Smooth muscle cell (in vitro differentiated cells): ENCODE measurements around the gene POLR2E. TPM values are rescaled to one million over a fixed set of nuclear protein-coding genes. Genes with fewer than 3 reads are reported as not detected.

Source experiments
- DNase-seq: peaks from one replicate; lab custom pipeline; 2025; ENCODE audit not compliant: unreplicated experiment; lab: John Stamatoyannopoulos, UW
- H2AFZ ChIP-seq: fragments of 200-600 bp; sonication (generic); 2 replicates; pipeline ENCODE4 v1.6.0; 2016; ENCODE audit warnings: antibody characterized with exemption, low read depth, mild to moderate bottlenecking
- H3F3A ChIP-seq: fragments of 200-600 bp; sonication (generic); 2 replicates; pipeline ENCODE4 v1.6.0; 2017; ENCODE audit warnings: antibody characterized with exemption, low read depth
- H3K27ac ChIP-seq: fragments of 200-600 bp; sonication (generic); 2 replicates; pipeline ENCODE4 v1.5.1; 2016; ENCODE audit warnings: low read depth, mild to moderate bottlenecking
- H3K27me3 ChIP-seq: fragments of 200-600 bp; sonication (generic); 2 replicates; pipeline ENCODE4 v1.6.1; 2016; ENCODE audit warnings: low read depth, mild to moderate bottlenecking
- H3K36me3 ChIP-seq: fragments of 200-600 bp; sonication (generic); 2 replicates; pipeline ENCODE4 v1.5.1; 2016; ENCODE audit warnings: low read depth
- H3K4me1 ChIP-seq: fragments of 200-600 bp; sonication (generic); 2 replicates; pipeline ENCODE4 v1.5.1; 2016; ENCODE audit warnings: low read depth
- H3K4me2 ChIP-seq: fragments of 200-600 bp; sonication (generic); 2 replicates; pipeline ENCODE4 v1.6.0; 2016; ENCODE audit warnings: mild to moderate bottlenecking
- H3K4me3 ChIP-seq: fragments of 200-600 bp; sonication (generic); 2 replicates; pipeline ENCODE4 v1.5.1; 2016; ENCODE audit warnings: mild to moderate bottlenecking
- H3K79me2 ChIP-seq: fragments of 200-600 bp; sonication (generic); 2 replicates; pipeline ENCODE4 v1.6.0; 2016; ENCODE audit warnings: low read depth, mild to moderate bottlenecking
- H3K9ac ChIP-seq: fragments of 200-600 bp; sonication (generic); 2 replicates; pipeline ENCODE4 v1.6.0; 2016; ENCODE audit warnings: low read depth
- H3K9me3 ChIP-seq: fragments of 200-600 bp; sonication (generic); replicated peaks from 2 replicates; pipeline ENCODE4 v1.5.1; 2016; ENCODE audit warnings: low read depth
- H4K20me1 ChIP-seq: fragments of 200-600 bp; sonication (generic); 2 replicates; pipeline ENCODE4 v1.6.0; 2016; ENCODE audit warnings: low read depth
- WGBS: methylation state at CpG from one replicate; pipeline ENCODE4 v1.1.7; 2016; ENCODE audit warnings: low lambda C conversion rate; 5-methylcytosine and 5-hydroxymethylcytosine counted together
- polyA plus RNA-seq: library from polyadenylated mRNA; unstranded; fragments of >200 nt; fragmentation: Nextera tagmentation; extraction: Ambion mirVana; gene quantifications from 2 replicates; pipeline ENCODE4 v1.2.1, GENCODE V29; 2016
- total RNA-seq: library from RNA; depleted of rRNA; stranded (reverse); fragments of >200 nt; gene quantifications from 2 replicates; pipeline ENCODE4 v1.2.3, GENCODE V29; 2014
- TF ChIP-seq, protein P1 (sequence below): fragments of 200-600 bp; sonication (generic); IDR thresholded peaks from 2 replicates; pipeline ENCODE4 v1.5.1; 2017; ENCODE audit warnings: borderline replicate concordance, mild to moderate bottlenecking, antibody characterized with exemption; ENCODE audit not compliant: insufficient read depth, poor library complexity, severe bottlenecking

POLR2E gene
- total and polyA plus RNA-seq, 2 experiments from 2014 or later = 114 to 235 TPM

DNA sequence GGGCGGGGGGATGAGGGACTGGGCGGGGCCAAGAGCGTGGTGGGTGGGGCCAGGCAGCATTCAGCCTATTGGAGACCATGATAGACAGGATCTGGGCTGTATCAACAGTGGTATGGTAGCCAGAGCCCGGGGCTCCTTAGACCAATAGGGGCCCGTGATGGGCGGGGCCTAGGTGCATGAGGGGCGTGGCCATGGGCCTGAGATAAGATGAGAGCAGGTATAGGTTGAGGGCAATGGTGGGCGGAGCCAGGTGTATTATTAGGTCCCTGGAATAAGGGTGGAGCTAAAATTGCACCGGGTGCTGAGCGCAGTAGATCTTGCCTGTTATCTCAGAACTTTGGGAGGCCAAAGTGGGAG lies 50.0 kb downstream of the POLR2E start:
- Histone ChIP-seq H3K27me3 (no peaks in the 10 kb centered on the region), H2AFZ (no peak overlapping the region), H3K79me2 (no peaks in the 10 kb centered on the region), H4K20me1 (no peaks in the 10 kb centered on the region), H3K36me3 (no peaks in the 10 kb centered on the region), H3K4me2 (no peak overlapping the region), H3K9me3 (no peaks in the 10 kb centered on the region), H3K4me1 (peaks cover 5% of the 10 kb centered on the region), H3K27ac (no peak overlapping the region), H3K9ac (no peak overlapping the region), H3K4me3 (no peak overlapping the region), H3F3A (no peaks in the 10 kb centered on the region)
- TF ChIP-seq, protein P1, sequence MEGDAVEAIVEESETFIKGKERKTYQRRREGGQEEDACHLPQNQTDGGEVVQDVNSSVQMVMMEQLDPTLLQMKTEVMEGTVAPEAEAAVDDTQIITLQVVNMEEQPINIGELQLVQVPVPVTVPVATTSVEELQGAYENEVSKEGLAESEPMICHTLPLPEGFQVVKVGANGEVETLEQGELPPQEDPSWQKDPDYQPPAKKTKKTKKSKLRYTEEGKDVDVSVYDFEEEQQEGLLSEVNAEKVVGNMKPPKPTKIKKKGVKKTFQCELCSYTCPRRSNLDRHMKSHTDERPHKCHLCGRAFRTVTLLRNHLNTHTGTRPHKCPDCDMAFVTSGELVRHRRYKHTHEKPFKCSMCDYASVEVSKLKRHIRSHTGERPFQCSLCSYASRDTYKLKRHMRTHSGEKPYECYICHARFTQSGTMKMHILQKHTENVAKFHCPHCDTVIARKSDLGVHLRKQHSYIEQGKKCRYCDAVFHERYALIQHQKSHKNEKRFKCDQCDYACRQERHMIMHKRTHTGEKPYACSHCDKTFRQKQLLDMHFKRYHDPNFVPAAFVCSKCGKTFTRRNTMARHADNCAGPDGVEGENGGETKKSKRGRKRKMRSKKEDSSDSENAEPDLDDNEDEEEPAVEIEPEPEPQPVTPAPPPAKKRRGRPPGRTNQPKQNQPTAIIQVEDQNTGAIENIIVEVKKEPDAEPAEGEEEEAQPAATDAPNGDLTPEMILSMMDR = no peak
- DNase-seq = no peak
- WGBS = 88% methylated on average over 7 of the region's 10 CpGs

DNA sequence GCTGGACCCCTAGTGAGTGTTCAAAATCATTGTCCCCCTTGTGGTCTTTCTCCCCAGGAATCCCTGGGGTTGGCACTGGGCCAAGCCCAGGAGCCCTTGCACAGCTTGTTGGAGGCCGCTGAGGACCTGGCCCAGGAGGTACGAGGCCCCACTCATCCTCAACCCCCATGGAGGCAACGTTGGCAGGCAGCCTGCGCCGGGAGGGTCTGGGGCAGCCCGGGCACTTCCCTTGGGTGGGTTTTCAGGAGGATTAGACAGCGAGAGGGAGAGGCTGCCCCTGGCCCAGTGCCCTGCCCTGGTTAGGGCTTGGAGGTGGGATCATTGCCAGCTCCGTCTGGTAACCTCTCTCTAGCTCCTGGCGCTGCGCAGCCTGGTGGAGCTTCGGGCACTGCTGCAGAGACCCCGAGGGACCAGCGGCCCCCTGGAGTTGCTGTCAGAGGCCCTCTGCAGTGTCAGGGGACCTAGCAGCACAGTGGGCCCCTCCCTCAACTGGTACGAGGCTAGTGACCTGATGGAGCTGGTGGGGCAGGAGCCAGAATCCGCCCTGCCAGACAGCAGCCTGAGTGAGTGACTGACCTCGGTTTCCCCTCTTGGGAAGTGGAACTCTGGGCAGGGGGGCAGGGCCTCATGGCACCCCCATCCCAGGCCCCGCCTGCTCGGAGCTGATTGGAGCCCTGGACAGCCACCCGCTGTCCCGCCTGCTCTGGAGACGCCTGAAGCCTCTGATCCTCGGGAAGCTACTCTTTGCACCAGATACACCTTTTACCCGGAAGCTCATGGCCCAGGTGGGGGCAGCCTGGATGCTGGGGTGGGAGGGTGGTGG lies 52.3 kb downstream of the POLR2E start:
- Histone ChIP-seq H3K27ac (no peak overlapping the region), H3K9ac (no peak overlapping the region)

DNA sequence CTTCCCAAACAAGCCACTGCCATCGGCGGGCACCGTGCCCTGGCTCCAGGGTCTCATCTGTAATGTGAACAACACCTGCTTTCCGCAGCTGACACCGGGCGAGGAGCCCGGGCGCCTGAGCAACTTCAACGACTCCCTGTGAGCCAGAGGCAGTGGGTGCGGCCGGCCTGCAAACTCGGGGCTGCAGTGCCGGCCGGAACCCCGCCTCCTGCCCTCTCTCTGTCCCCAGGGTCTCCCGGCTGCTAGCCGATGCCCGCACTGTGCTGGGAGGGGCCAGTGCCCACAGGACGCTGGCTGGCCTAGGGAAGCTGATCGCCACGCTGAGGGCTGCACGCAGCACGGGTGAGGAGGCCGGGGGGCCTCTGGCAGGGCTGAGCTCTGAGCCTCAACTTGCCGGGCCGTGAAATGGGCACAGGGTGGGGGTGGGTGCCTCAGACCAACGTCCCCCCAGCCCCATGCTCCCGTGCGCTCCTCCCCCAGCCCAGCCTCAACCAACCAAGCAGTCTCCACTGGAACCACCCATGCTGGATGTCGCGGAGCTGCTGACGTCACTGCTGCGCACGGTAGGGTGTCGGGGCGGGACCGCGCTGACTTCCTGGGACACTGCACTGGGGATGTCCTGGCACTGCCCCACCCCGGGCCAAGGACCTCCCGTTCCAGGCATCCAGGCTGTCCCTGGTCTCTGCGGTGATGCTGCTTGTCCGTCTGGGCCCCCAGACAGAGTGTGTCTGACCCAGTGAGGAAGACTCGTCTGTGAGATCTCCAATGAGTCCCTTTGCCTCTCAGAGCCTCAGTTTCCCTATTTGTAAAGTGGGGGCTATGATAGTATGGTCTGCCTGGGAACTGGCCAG lies 53.1 kb downstream of the POLR2E start:
- no peak overlapping the region for H3K4me3 ChIP-seq
- H3K36me3 ChIP-seq = no peaks in the 10 kb centered on the region
- no peak overlapping the region for H3K9ac ChIP-seq
- no peak overlapping the region for H3K4me2 ChIP-seq
- H3K79me2 ChIP-seq = no peaks in the 10 kb centered on the region
- no peaks in the 10 kb centered on the region for H3K9me3 ChIP-seq
- TF ChIP-seq, protein P1 = no peak
- H4K20me1 ChIP-seq = peaks cover 26% of the 10 kb centered on the region
- WGBS = 96% methylated on average over 38 of the region's 43 CpGs
- no peaks in the 10 kb centered on the region for H3F3A ChIP-seq
- DNase-seq = no peak
- peaks cover 6% of the 10 kb centered on the region for H3K4me1 ChIP-seq
- no peak overlapping the region for H2AFZ ChIP-seq
- no peak overlapping the region for H3K27ac ChIP-seq
- H3K27me3 ChIP-seq = no peaks in the 10 kb centered on the region

More for the DNA sequence above, 52.3 kb downstream of the POLR2E start:
- no peaks in the 10 kb centered on the region for H3K27me3 ChIP-seq
- WGBS = 94% methylated on average over 23 of the region's 23 CpGs
- H2AFZ ChIP-seq = no peak overlapping the region
- TF ChIP-seq, protein P1 = no peak
- no peaks in the 10 kb centered on the region for H3K36me3 ChIP-seq
- H3K4me3 ChIP-seq = no peak overlapping the region
- no peak overlapping the region for H3K4me2 ChIP-seq
- peaks cover 18% of the 10 kb centered on the region for H4K20me1 ChIP-seq
- H3F3A ChIP-seq = no peaks in the 10 kb centered on the region
- H3K4me1 ChIP-seq = peaks cover 6% of the 10 kb centered on the region
- DNase-seq = no peak
- H3K9me3 ChIP-seq = no peaks in the 10 kb centered on the region
- no peaks in the 10 kb centered on the region for H3K79me2 ChIP-seq
